Hematopoietic multipotent progenitor cell treated with erythropoietin and hydrocortisone succinate and interleukin-3 and kit ligand, for 8 days (in vitro differentiated cells): ENCODE data around the gene EIF3F.

Experiments used
- DNase-seq: peaks from one replicate; pipeline ENCODE4 v3.0.0-alpha.2; 2015

The EIF3F gene

DNA sequence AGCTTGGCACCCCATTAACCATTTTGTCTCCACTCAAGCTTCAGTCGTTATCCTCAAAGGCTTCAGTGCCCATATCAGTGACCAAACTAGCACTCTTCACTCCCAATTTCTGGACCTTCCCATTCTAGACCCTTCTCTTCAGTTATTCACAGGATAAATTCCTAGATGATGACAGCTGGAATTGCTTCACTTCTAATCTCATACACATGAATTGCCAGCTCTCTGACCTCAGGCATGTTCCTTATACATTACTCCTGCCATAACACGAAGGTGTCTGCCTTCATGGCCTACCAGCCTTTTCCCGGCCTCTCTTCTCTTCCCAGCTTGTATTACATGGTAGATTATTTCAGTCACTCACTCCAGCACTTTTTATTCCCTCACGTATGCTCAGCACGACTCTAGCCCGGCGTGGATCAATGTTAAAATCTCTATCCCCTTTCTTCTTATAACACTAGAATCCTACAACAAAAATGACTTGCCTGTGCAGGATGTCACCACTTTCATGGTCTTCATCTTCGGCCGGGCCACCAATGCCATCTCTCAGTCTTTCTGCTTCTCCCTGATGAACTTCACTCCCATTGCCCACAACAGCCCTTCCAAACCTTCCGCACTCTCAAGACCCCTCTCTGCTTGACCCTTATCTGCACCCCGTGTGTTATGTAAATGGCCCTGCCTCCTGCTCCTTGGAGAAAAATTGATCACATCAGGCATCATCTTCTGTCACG lies 36.9 kb downstream of the EIF3F start:
- no peak for DNase-seq

DNA sequence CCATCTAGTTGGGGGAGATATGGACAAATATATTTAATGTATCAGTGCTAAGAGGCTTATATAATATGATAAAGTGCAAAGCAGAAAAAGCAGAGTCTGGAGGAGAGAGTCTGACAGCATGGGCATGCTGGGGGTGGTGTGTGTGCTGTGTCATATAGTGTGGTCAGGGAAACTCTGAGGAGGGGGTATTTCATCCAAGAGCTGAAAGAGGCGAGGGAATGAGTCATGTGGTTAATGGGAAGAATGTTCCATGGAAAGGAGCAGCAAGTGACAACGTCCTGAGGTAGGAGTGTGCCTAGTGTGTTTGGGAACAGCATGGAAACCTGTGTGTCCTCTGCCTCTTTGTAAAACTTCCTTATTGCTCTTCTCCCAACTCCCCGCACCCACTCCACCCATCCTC lies 38.0 kb downstream of the EIF3F start:
- DNase-seq: no peak

DNA sequence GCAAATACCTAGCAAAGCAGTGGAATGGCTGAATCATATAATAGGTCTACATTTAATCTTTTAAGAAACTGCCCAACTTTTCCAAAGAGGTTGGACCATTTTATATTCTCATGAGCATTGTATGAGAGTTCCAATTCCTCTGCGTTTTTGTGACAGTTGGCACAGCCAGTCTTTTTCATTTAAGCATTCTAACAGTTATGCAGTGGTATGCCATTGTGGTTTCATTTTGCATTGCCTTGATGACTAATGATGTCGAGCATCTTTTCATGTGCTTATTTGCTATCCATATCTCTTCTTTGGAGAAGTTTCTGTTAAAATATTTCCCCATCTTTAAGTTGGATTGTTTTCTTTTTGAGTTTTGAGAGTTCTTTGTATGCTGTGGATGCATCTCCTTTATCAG lies 38.7 kb downstream of the EIF3F start:
- DNase-seq: no peak

DNA sequence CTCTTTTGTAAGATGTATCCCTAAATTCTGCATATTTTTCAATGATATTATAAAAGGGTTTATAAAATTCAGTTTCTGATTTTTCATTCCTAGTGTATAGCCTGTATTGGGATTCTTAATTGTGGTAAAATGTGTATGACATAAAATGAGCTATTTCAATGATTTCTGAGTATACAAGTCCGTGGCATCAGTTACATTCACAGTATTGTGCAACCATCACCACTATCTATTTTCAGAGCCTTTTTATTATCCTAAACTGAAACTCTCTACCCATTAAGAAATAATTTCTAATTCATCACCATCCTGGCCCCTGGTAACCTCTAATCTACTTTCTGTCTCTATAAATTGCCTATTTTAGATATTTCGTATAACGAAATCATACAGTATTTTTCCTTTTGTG lies 39.8 kb downstream of the EIF3F start:
- no peak for DNase-seq

DNA sequence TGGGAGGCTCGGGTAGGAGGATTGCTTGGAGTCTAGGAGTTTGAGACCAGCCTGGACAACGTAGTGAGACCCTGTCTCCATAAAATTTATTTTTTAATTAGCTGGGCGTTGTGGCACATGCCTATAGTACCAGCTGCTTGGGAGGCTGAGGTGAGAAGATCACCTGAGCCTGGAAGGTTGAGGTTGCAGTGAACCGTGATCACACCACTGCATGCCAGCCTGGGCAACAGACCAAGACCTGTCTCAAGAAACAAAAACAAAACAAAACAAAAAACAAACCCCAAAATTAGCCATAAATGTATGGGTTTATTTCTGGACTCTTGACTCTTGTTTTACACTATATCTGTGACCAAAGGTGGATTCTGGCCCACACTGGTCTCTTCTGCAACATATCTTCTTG lies 41.6 kb downstream of the EIF3F start:
- no peak for DNase-seq

DNA sequence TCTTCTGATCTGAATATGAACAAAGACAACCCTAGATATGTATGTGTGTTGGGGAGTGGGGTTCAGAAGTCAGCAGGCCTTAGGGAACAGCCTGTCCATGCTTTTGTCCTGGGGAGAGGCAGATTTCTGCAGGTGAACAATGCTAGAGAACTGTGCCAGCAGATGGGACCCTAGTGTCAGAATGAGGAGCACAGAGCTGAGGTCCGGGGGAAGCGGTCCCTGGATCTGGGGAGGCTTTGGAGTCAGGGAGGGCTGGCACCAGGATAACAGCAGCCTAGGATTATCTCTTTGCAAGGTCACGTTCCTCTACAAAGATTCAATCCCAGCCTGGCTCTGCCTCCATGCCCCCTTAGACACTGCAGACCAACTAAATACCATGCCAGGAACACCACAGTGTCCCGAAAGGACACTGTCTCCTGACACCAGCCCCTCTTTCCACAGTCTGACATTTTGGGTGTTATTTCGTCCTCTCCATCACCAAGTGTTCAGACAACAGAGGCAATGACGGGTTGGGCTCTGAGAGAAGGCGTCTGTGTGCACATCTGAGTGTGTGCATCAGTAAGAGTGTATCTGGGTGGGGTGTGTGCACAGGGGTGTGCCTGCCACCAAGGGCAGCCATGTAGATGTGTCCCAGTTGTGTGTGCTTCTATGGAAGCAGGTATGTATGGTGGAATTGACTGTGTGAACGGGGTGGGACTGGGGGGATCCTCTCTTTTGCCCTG lies 43.5 kb downstream of the EIF3F start:
- no peak for DNase-seq

DNA sequence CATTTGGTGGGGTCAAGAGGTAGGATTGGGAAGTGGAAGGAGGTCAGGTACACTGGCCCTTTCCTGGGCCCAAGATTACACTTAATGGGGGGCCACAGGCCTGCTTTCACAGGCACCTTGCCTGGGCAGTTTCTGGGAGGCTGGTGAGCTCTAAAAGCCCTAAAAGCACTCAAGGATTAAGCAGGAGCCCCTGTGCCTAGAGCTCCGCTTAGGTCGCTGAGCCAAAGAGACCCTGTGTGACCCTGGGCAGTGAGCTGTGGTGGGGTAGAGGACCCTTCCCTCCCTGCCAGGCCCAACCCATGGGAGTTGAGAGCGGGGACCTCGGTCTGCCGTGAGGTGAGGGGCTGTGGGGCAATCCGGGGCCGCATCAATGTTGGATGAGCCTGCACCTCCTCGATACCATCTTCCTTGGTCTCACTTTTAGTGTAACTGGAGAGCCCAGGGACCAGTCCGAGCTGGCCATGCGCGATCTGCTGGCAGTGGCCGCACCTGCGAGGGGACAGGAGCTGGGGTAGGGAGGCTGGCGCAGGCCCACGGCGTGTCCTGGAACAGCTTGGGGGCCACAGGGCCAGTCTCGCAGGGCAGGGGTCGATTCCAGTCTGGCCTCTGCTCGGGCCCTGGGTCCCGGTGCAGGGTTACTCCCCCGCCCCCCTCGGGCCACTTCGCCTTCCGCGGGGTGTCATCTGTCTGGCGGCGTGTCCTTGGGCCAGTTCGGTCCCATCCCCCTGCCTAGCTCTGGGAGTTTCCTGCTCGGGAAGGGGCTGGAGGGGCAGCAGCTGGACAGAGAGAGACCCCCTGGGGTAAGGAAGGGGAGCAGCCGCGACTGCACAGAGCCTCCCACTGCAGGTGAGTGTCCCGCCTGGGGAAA lies 44.3 kb downstream of the EIF3F start:
- DNase-seq: no peak

DNA sequence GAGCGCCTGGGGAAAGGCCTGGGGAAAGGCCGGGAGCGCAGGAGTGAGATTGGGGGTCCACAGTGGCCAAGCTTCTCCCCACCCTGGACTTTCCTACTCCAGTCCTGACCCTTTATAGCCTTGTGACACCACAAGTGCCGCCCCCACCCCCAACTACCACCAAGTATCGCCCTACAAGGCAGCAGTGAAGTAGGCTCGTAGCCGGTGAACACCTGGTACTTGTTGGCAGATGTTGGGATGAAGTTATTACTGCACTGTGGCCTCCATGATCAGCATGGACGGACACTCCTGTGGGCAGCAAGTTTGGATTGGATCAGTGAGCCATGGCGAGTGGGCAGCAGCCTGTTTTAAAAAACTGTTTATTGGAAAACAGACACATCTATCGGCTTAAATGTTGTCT lies 45.0 kb downstream of the EIF3F start:
- DNase-seq: no peak

DNA sequence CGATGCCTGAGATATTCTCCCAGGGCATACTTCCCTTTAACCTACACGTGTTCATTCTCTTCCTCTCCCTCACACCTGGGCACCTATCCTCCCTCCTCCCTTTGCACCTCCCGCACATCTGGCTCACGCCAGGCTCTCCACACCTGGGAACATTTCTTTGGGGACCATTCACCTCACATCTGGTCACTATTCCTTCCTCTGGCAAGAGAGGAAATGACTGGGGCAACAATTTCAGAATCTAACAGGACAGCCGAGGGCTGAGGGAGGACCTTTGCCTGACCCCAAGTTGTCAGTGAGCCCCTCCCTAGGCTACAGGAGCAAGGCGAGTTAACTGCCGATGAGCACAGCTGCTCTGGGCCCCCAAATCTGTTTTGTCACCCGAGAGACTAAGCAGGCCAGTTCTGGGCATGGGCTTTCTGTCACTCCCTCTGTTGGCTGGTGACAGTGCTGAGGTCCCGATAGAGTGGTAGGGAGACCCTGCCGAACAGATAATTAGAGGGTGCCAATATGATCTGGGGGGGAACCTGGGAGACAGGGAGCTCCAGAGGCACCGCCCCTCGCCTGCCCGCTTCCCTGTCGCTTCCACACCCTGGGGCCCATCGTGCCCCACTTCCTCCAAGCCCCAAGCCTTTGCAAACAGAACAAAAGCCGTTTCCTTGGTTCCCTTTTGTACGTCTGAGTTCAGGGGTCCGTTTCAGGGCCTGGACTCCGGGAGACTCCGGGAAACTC lies 45.6 kb downstream of the EIF3F start:
- DNase-seq: no peak

DNA sequence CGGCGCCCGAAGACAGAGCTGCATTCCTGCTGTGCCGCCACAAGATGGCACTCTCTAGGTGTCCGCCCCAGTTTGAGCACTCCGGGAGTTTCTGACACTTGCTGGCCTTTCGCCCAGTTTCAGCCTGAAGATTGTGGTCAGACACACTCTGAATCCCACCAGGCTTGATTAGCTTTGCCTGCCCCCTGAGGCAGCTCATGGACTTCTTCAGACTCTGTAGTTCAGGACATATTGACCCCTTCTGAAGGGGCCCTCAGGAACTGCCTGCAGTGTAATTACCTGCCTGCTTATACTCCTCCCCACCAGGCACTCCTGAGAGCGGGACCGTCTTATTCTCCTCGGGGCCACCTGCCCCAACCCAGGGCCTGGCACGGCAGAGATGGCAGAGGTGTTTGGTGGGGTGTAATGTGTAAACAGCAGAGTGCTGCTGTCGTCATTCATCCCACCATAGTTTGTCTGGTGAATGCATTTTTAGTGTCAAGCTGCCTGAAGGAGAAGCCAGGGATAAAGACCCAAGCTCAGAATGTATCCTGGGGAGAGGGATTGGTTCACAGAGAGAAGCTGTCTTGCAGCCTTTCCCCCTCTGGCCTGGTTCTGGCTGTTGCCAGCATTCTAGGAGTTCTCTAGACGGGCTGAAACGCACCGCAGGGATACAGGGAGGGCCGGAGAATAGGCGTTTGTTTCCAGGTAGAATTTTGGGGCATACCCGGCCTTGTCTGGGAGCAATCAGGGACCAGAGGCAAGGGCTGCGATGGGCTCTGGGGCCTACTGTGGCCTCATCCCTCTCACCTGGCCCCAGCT lies 46.4 kb downstream of the EIF3F start:
- DNase-seq: peak; percentile 76

DNA sequence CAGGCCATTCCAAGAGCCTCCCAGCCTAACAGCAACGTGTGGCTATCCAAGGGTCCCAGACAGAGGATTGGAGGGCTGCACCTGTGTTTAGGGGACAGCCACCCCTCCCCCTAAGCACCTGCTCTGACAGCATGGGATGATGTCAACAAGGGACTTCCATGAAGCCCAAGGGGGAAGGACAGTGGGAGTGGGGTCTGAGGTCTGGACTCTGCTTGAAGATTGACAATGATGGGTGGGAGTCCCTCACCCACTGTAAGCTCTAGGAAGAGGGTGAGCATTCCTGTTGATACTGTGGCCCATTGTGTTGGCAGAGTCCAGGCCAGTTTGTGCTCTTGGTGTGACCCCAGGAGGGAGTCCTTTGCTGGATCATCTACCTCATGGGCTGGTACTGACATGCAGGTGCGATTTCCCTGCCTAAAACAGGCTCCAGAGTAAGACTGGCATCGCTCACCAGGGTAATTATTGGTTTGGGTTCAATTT lies 47.0 kb downstream of the EIF3F start:
- DNase-seq: no peak

DNA sequence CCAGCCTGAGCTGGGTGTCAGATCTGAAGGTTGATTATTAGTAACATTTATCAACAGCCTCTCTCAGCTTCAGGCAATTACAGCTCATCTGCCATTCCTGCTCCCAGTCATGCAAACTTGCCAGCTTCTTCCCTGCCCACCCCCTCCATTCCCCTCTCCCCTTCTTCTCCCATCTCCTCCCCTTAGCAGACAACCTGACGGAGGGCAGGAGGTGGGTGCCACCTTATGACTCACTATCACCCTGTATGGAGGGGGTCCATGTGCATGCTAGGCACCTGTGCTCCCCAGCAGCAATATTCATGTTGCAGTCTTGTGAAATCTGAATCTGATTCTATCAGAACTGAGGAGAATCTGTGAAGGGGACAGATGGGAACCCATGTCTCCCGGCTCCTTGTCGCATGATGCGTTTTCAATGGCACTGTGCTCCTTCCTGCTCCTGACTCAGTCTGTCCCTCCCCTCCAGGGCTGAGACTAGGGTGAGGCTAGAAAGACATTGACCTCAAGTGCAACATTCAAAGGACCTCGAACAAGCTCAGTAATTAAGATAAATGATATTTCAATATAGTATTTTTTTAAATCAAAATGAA lies 47.6 kb downstream of the EIF3F start:
- no peak for DNase-seq

DNA sequence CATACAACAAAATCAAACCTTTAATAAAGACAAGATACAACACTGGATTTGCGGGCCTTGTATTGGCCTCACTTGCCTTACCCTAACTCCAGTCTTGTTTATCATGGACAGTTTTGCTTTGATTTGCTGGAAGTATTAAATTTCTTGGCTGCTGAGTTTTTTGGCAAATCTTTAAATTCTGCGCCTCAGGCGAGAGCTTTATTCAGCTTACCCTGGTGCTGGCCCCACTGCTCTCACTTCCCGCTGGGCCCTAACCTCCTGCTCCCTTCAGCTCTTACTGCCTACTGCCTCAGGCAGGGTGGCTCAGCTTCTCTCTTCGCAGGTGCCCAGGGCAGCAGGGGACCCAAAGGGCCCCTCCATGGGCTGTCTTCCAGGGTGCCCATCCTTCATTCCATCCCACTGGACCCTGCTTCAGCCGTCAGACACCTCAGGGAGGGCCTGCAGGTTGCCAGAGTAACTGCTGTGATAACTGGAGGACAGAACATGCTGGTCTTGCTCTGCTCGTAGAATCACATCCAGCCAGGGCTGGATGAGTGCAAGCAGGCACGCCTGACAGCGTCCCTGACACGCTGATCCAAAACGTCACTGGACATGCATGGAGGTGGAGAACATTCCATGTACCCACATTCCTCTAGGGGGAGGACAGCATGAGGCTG lies 48.2 kb downstream of the EIF3F start:
- no peak for DNase-seq

DNA sequence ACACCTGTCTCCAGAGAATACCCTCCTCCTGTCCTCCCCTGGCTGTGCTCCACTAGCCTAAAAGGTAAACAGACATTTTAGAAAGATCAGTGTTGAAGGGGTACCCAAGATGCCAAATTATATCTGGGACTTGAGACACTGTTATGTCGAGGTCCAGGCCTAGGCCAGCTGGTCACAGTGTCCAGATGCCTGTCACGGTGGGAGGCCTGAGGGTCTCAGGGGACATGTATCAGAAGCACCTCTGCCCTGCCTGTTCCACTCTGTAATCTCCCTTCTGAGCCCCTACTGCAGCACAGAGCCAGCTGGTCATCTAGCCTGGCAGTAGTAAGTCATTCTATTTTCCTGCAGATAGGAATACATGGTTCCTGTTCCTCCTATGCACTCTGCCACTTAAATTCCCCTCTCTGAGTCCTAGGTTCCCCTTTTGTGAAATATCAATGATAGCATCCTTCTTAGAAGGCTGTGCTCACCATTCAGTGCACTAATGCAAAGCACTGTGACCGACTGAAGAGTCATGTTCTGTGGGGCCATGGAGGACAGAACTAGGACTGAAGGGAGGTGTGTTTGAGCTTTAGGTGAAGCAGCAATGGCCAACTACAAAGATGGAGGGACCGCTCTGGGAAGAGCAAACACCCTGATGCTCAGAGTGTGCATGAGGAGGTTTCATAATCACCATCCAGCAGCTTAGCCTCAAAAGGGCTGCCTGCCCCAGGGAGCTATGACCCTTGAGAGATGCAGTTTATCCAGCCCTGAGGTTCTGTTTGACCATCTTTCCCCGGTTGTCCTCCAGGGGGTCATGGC lies 49.1 kb downstream of the EIF3F start:
- DNase-seq: no peak

DNA sequence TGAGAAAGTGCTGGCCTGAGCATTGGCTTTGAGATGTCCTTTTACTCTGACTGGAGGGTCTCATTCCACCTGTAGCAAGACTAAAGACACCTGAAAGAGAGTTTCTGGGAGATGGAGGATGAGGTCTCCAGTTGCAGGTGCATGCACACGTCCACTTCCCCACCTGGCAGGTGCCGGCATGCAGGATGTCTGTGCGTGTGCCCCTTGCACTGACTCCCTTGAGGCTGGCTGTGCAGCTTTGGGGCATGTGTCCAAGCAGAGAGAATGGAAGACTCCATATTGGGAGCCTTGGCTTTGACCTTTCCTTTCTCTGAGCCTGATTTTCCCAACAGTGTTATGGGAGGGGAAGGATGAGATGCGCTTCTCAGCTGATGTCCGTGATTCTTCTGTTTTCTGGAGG lies 49.8 kb downstream of the EIF3F start:
- DNase-seq: no peak

DNA sequence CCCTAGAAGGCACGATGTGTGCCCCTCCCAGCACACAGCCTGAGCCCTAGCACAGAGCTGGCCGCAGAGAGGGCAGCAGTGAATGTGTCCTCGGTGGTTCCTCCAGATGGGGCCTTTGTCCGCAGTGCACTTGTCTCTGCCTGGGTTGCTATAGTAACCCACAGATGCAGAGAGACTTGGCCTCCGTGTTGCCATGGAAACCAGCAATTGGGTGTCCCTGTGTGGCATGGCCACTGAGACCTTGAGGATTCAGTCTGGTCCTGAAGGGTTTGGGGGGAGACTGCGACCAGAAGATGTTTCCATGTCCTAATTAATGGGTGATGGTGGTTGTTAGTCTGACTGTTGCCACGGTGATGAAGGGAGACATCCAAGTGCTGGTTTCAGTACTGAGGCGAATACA lies 51.3 kb downstream of the EIF3F start:
- no peak for DNase-seq

DNA sequence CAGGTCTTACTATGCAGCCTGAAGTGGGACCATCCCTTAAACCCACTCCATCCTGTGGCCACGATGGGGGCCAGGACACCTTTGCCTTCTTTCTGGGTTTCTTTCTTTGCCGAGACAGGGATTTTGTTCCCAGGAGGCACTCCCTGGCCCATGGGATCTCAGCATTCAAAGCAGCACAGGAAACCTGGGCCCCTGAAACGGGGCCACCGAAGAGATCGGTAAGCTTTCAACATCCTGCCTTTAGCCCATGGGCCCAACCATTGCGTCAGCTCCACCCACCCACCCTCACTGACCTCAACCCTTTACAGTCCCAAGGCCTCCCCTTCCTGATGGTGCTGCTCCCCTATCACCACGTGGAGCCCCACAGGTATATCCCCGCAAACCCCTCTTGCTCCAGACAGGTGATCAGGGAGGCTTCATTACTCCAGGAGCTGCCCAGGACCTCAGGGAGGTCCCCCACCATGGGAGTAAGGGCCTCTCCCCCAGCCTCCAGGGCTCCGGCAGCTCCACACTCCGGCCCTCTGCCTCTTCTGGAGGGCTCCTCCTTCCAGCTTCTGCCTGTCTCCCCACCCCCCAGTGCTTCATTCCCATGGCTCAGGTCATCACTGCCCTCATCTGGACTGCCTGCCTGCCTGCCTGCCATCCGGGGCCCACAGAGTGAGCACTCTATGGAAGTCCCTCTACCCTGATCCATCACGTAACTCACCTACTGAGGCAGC lies 51.8 kb downstream of the EIF3F start:
- no peak for DNase-seq

DNA sequence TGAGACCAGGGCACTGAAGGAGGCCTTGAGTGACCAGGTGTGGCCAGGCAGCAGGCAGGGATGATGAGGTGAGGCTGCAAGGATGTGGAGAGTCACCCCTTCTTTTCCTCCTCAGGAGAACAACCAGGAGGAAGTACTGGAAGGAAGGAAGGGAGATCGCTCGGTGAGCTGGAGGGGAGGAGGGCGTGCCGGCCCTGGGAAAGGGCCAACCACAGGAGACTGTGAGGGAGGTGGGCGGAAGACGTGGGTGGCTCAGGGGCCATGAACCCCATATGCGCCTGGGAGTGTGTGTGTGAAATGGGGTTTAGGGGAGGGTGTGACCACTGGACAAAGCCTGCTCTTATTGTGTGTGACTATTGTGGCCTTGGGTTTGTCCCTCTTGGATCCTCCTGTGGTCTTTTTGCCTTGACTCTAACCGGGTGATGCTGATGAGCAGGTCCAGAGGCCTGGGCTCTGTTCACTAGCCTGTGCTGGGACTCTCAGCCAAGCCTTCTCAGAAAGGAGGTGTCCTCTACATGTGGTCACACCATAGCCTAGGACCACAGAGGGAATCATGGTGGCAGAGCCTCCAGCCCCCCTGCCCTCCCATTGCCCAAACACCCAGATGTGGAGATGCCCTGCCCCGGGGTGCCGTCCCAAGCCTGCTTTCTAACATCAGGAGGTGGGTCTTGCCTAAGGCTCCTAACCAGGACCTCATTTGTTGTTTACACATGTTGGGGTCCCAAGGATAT lies 52.6 kb downstream of the EIF3F start:
- DNase-seq: no peak
